Measurements from ENCODE around the gene NPFFR1. TPM values are rescaled to one million over a fixed set of nuclear protein-coding genes. Genes with fewer than 3 reads are reported as not detected.
"Not testable (repeated sequence)": the region's sequence is repeated elsewhere in the genome, so short reads cannot be mapped to it uniquely, and the experiment has no call there.

NPFFR1 gene
- total RNA-seq, 1 experiment from 2014 or later, result not detected

GRCh38 chr10:70241081-70241480 lies 42.7 kb downstream of the NPFFR1 start:
- no peak overlapping the region for H4K8ac ChIP-seq (replicated peaks; ENCODE audit: insufficient read length, low read depth, low read length)
- H3K4ac ChIP-seq (ENCODE audit: low read depth, low read length), result no peak overlapping the region
- H3K9ac ChIP-seq (ENCODE audit: extremely low read depth, insufficient read length, low read length), result no peak overlapping the region
- no peak overlapping the region for H3K14ac ChIP-seq (ENCODE audit: insufficient read depth, low read length)
- peaks cover 9 to 18% (median 17%) of the 10 kb centered on the region in 3 experiments; a peak in 6 of 7 replicates for H3K36me3 Mint-ChIP-seq (ENCODE audit: insufficient read depth in 1 of 3, low read depth in 3 of 3)
- no peak overlapping the region for H2BK5ac ChIP-seq (ENCODE audit: insufficient read length, low read length)
- H4K20me1 ChIP-seq (ENCODE audit: control insufficient read depth, insufficient read depth, insufficient read length), result no peaks in the 10 kb centered on the region
- H3K9me3 ChIP-seq (ENCODE audit: control insufficient read depth, low read depth, low read length), result no peaks in the 10 kb centered on the region
- H2BK15ac ChIP-seq (ENCODE audit: low read depth, low read length), result no peak overlapping the region
- DNase-seq, result no peak
- H3K4me1 ChIP-seq (ENCODE audit: insufficient read depth, low read length), result no peaks in the 10 kb centered on the region
- no peak overlapping the region for H4K5ac ChIP-seq (ENCODE audit: insufficient read length, low read depth, low read length)
- H3K27me3 Mint-ChIP-seq (ENCODE audit: low read depth), result peaks cover 31% of the 10 kb centered on the region
- H2AFZ ChIP-seq (ENCODE audit: low read length), result no peak overlapping the region
- H3K79me1 ChIP-seq (ENCODE audit: insufficient read depth, low read depth, low read length, poor library complexity, severe bottlenecking), result no peaks in the 10 kb centered on the region
- H3K79me2 ChIP-seq (ENCODE audit: insufficient read depth, low read length), result no peaks in the 10 kb centered on the region
- no peak overlapping the region for H2BK12ac ChIP-seq (ENCODE audit: insufficient read length, low read depth, low read length)
- H3K4me3 Mint-ChIP-seq, result no peak overlapping the region
- no peak overlapping the region for H2BK20ac ChIP-seq (ENCODE audit: low read depth, low read length, poor library complexity, severe bottlenecking)
- no peak overlapping the region for H3K56ac ChIP-seq (ENCODE audit: insufficient read length, low read depth, low read length)
- H3K4me2 ChIP-seq (ENCODE audit: insufficient read depth, insufficient read length, low read length), result no peak overlapping the region
- no peak overlapping the region for H2BK120ac ChIP-seq (ENCODE audit: low read depth, low read length, poor library complexity, severe bottlenecking)
- no peak overlapping the region for H3K23ac ChIP-seq (ENCODE audit: insufficient read length, low read depth, low read length)
- no peak overlapping the region for H2AK5ac ChIP-seq (ENCODE audit: insufficient read length, low read length)
- H3K27ac Mint-ChIP-seq, result no peak overlapping the region
- peaks cover 27 to 48% of the 10 kb centered on the region in 2 experiments for H3K9me3 Mint-ChIP-seq
- TF ChIP-seq CTCF (conservative IDR thresholded peaks at IDR 0.05), result no peak
- no CpG with 5 or more reads among the region's 3 CpGs for WGBS (ENCODE audit: extremely low coverage, insufficient read length, low lambda C conversion rate)
- no peak overlapping the region for H4K91ac ChIP-seq (ENCODE audit: insufficient read length, low read depth, low read length)
- H3K4me1 Mint-ChIP-seq, result no peaks in the 10 kb centered on the region
- no peak overlapping the region for H3T11ph ChIP-seq (ENCODE audit: low read length)
- no peaks in the 10 kb centered on the region for H3K27me3 ChIP-seq (ENCODE audit: insufficient read depth, low read length)
- H3K23me2 ChIP-seq (ENCODE audit: insufficient read length, low read depth, low read length, poor library complexity, severe bottlenecking), result no peaks in the 10 kb centered on the region
- H3K18ac ChIP-seq (ENCODE audit: insufficient read length, low read depth, low read length), result no peak overlapping the region
- H3K27ac ChIP-seq (ENCODE audit: insufficient read length, low read depth, low read length), result no peak overlapping the region

- not testable (repeated sequence) for H3T11ph ChIP-seq (ENCODE audit: low read length); H3K18ac ChIP-seq (ENCODE audit: insufficient read length, low read depth, low read length); H3K14ac ChIP-seq (ENCODE audit: insufficient read depth, low read length); H3K27ac Mint-ChIP-seq; H2BK120ac ChIP-seq (ENCODE audit: low read depth, low read length, poor library complexity, severe bottlenecking); H3K79me2 ChIP-seq (ENCODE audit: insufficient read depth, low read length); H3K27ac ChIP-seq (ENCODE audit: insufficient read length, low read depth, low read length); H3K4me1 ChIP-seq (ENCODE audit: insufficient read depth, low read length); H2BK12ac ChIP-seq (ENCODE audit: insufficient read length, low read depth, low read length); H3K79me1 ChIP-seq (ENCODE audit: insufficient read depth, low read depth, low read length, poor library complexity, severe bottlenecking); H4K20me1 ChIP-seq (ENCODE audit: control insufficient read depth, insufficient read depth, insufficient read length); H3K9me3 ChIP-seq (ENCODE audit: control insufficient read depth, low read depth, low read length); H4K91ac ChIP-seq (ENCODE audit: insufficient read length, low read depth, low read length); H3K4me2 ChIP-seq (ENCODE audit: insufficient read depth, insufficient read length, low read length); DNase-seq; H4K8ac ChIP-seq (replicated peaks; ENCODE audit: insufficient read length, low read depth, low read length); H3K56ac ChIP-seq (ENCODE audit: insufficient read length, low read depth, low read length); H3K27me3 ChIP-seq (ENCODE audit: insufficient read depth, low read length); H2AFZ ChIP-seq (ENCODE audit: low read length); H3K4me1 Mint-ChIP-seq; H3K23me2 ChIP-seq (ENCODE audit: insufficient read length, low read depth, low read length, poor library complexity, severe bottlenecking); H2BK5ac ChIP-seq (ENCODE audit: insufficient read length, low read length); H3K4me3 Mint-ChIP-seq; H4K5ac ChIP-seq (ENCODE audit: insufficient read length, low read depth, low read length); H3K23ac ChIP-seq (ENCODE audit: insufficient read length, low read depth, low read length); H3K4ac ChIP-seq (ENCODE audit: low read depth, low read length); H2BK15ac ChIP-seq (ENCODE audit: low read depth, low read length); H2BK20ac ChIP-seq (ENCODE audit: low read depth, low read length, poor library complexity, severe bottlenecking); H2AK5ac ChIP-seq (ENCODE audit: insufficient read length, low read length); H3K9ac ChIP-seq (ENCODE audit: extremely low read depth, insufficient read length, low read length)
- Mint-ChIP-seq H3K36me3 (ENCODE audit: insufficient read depth in 1 of 3, low read depth in 3 of 3) (peaks cover 9 to 18% (median 17%) of the 10 kb centered on the region in 3 experiments; a peak in 6 of 7 replicates), H3K27me3 (ENCODE audit: low read depth) (peaks cover 26% of the 10 kb centered on the region), H3K9me3 (peaks cover 27 to 48% of the 10 kb centered on the region in 2 experiments)
- no CpG with 5 or more reads among the region's 21 CpGs for WGBS (ENCODE audit: extremely low coverage, insufficient read length, low lambda C conversion rate)
Observed at GRCh38 chr10:70239986-70240385, 43.8 kb downstream of the NPFFR1 start.
